ENCODE results near the gene FGF18. TPM values are rescaled to one million over a fixed set of nuclear protein-coding genes. Genes with fewer than 3 reads are reported as not detected.

FGF18 gene
- total and polyA plus RNA-seq, 4 donors = 0.08 TPM; not detected in 3

GRCh38 chr5:171485668-171486067, 66.2 kb downstream of the FGF18 start:
- Histone ChIP-seq H3K9me3 (ENCODE audit: control insufficient read depth in 4 of 4, low read length in 3 of 4) (peaks cover 0 to 3% (median 0%) of the 10 kb centered on the region in 4 donors), H3K36me3 (ENCODE audit: control insufficient read depth in 4 of 4, insufficient read depth in 3 of 4, low read depth in 1 of 4, low read length in 3 of 4) (no peaks in the 10 kb centered on the region)
- 87% methylated on average over 4 of the region's 4 CpGs for WGBS

GRCh38 chr5:171486613-171487012, 67.2 kb downstream of the FGF18 start:
- Histone ChIP-seq H3K27me3 (ENCODE audit: control insufficient read depth in 4 of 4, insufficient read depth in 4 of 4, low read length in 3 of 4) (peaks cover 0 to 2% (median under 1%) of the 10 kb centered on the region in 4 donors), H3K9me3 (ENCODE audit: control insufficient read depth in 4 of 4, low read length in 3 of 4) (peaks cover 0 to 3% (median 0%) of the 10 kb centered on the region in 4 donors), H3K4me1 (ENCODE audit: control insufficient read depth in 4 of 4, insufficient read depth in 4 of 4, low read length in 3 of 4) (no peaks in the 10 kb centered on the region), H3K9ac (ENCODE audit: low read depth in 1 of 2, low read length in 2 of 2) (no peak overlapping the region), H3K27ac (ENCODE audit: low read depth in 1 of 2, low read length in 2 of 2) (no peak overlapping the region), H3K36me3 (ENCODE audit: control insufficient read depth in 4 of 4, insufficient read depth in 3 of 4, low read depth in 1 of 4, low read length in 3 of 4) (no peaks in the 10 kb centered on the region), H3K4me3 (ENCODE audit: low read depth in 1 of 3, low read length in 3 of 3) (no peak overlapping the region)
- DNase-seq (ENCODE audit: low spot score) = no peak
- TF ChIP-seq ATF3 (IDR thresholded peaks at IDR 0.05) = no peak
- TF ChIP-seq HNF4G (IDR thresholded peaks at IDR 0.05) = no peak
- no peak for TF ChIP-seq GABPA (IDR thresholded peaks at IDR 0.05 in 1 of 2, conservative IDR thresholded peaks at IDR 0.05 in 1 of 2)
- TF ChIP-seq EGR1 (IDR thresholded peaks at IDR 0.05; ENCODE audit: low read depth in 2 of 2) = no peak
- no peak for TF ChIP-seq RAD21 (IDR thresholded peaks at IDR 0.05)
- no peak for TF ChIP-seq SP1 (IDR thresholded peaks at IDR 0.05)
- no peak for TF ChIP-seq JUND (IDR thresholded peaks at IDR 0.05)
- TF ChIP-seq, protein P1, sequence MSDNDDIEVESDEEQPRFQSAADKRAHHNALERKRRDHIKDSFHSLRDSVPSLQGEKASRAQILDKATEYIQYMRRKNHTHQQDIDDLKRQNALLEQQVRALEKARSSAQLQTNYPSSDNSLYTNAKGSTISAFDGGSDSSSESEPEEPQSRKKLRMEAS (IDR thresholded peaks at IDR 0.05) = no peak
- no peak for TF ChIP-seq FOXA1 (IDR thresholded peaks at IDR 0.05)
- no peak for TF ChIP-seq RXRA (IDR thresholded peaks at IDR 0.05)
- no peak for TF ChIP-seq CTCF (IDR thresholded peaks at IDR 0.05; ENCODE audit: low read depth, low read length, missing input control)
- TF ChIP-seq REST (IDR thresholded peaks at IDR 0.05) = no peak
- TF ChIP-seq, protein P2, sequence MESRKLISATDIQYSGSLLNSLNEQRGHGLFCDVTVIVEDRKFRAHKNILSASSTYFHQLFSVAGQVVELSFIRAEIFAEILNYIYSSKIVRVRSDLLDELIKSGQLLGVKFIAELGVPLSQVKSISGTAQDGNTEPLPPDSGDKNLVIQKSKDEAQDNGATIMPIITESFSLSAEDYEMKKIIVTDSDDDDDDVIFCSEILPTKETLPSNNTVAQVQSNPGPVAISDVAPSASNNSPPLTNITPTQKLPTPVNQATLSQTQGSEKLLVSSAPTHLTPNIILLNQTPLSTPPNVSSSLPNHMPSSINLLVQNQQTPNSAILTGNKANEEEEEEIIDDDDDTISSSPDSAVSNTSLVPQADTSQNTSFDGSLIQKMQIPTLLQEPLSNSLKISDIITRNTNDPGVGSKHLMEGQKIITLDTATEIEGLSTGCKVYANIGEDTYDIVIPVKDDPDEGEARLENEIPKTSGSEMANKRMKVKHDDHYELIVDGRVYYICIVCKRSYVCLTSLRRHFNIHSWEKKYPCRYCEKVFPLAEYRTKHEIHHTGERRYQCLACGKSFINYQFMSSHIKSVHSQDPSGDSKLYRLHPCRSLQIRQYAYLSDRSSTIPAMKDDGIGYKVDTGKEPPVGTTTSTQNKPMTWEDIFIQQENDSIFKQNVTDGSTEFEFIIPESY (IDR thresholded peaks at IDR 0.05) = no peak
- TF ChIP-seq HNF4A (conservative IDR thresholded peaks at IDR 0.05) = no peak
- no peak for TF ChIP-seq TAF1 (conservative IDR thresholded peaks at IDR 0.05)
- WGBS = 85% methylated on average over 4 of the region's 4 CpGs

More at GRCh38 chr5:171485668-171486067, 66.2 kb downstream of the FGF18 start:
- Histone ChIP-seq H3K4me1 (ENCODE audit: control insufficient read depth in 4 of 4, insufficient read depth in 4 of 4, low read length in 3 of 4) (no peaks in the 10 kb centered on the region), H3K9ac (ENCODE audit: low read depth in 1 of 2, low read length in 2 of 2) (no peak overlapping the region), H3K4me3 (ENCODE audit: low read depth in 1 of 3, low read length in 3 of 3) (no peak overlapping the region), H3K27ac (ENCODE audit: low read depth in 1 of 2, low read length in 2 of 2) (no peak overlapping the region), H3K27me3 (ENCODE audit: control insufficient read depth in 4 of 4, insufficient read depth in 4 of 4, low read length in 3 of 4) (peaks cover 0 to 2% (median under 1%) of the 10 kb centered on the region in 4 donors)
- DNase-seq (ENCODE audit: low spot score) = no peak
- TF ChIP-seq NR2F2 (IDR thresholded peaks at IDR 0.05) (no peak), RAD21 (IDR thresholded peaks at IDR 0.05) (no peak), EGR1 (IDR thresholded peaks at IDR 0.05; ENCODE audit: low read depth in 2 of 2) (no peak), HNF4A (conservative IDR thresholded peaks at IDR 0.05) (no peak), FOXA2 (IDR thresholded peaks at IDR 0.05) (no peak), TAF1 (conservative IDR thresholded peaks at IDR 0.05) (no peak), SP1 (IDR thresholded peaks at IDR 0.05) (no peak), JUND (IDR thresholded peaks at IDR 0.05) (no peak), FOXA1 (IDR thresholded peaks at IDR 0.05) (no peak)
